Ovary (tissue), 3 donors: ENCODE measurements around the gene SEC61B.
A peak's percentile ranks its signal among the peaks of the same experiment; 100 is the strongest.

Experiments used
- CTCF ChIP-seq, 3 donors: fragments of 450-650 bp in 2 of 3; fragments of 200-600 bp in 1 of 3; IDR thresholded peaks; one replicate each; pipeline versions ENCODE4 v1.5.1 to v1.8.0; 2016 to 2022; ENCODE audit warnings: antibody characterized with exemption in 3 of 3, mild to moderate bottlenecking in 1 of 3
- EP300 ChIP-seq: sonication (generic); formaldehyde crosslinking; IDR thresholded peaks from one replicate; pipeline ENCODE4 v1.6.1; 2017; ENCODE audit warnings: antibody characterized with exemption
- POLR2A ChIP-seq: fragments of 450-650 bp; IDR thresholded peaks from one replicate; pipeline ENCODE4 v1.6.1; 2017; ENCODE audit warnings: antibody characterized with exemption, mild to moderate bottlenecking, moderate library complexity
- donor health status: DM: no; HTN: no; CAD: no.

DNA sequence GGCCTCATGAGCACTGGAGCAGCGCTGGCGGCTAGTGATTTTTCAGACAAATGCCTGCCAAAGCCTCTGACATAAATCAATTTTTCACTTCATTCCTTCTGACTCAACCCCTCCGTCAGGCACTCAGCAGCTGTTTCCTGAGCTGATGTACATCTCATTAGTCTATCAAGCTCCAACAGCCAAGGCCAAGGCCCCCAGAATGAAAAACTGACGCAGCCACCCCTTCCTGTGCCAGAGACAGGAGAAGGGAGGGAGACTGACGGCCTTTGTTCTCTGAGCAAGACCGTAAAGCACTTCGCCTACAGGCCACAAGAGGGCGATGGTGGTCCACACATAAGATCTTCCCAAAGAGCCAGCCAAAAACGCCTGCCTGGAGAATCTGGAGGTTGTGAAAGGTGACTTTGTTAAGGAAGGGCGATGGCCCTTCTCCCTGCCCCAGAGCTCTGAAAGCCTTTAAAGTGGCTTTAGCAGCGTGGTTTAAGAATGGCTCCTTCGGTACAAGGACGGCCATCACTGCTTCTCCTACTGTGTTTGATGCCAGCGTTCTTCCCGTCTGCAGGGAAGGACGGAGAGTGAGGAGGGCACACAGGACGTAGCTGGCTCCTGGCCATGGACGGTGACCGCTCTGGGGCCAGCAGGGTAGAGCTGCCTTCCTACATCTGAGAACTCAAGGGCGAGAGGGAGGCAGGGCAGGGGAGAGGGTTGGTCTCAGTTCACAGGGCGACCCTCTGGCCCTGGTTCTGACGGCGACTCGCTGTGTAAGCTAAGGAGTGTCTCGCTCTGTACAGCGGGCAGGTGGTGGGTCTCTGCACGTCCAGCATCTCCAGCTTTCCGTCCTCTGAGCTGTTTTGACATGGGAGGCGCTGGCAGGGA lies 37.4 kb upstream of the SEC61B start:
- TF ChIP-seq POLR2A (no peak), CTCF (IDR thresholded peaks at IDR 0.05) (peak; percentile 81 to 91 (median 83)), EP300 (no peak)
